A673 (cell line): ENCODE measurements around the gene DNAJC16. TPM values are rescaled to one million over a fixed set of nuclear protein-coding genes. Genes with fewer than 3 reads are reported as not detected.

Experiments used
- BruUV-seq: library from RNA; stranded (reverse); fragments of 400-500 nt; replicated peaks from 2 replicates; lab custom pipeline; 2021; lab: Mats Ljungman, UMichigan
- CTCF ChIA-PET: fragments of 300-600 bp; sonication (Branson Sonifier 250); formaldehyde crosslinking; loops from one replicate; lab custom pipeline; 2022; ENCODE audit warnings: antibody characterized with exemption; lab: Charles Lee
- POLR2A ChIA-PET: fragments of 300-600 bp; sonication (Branson Sonifier 250); formaldehyde crosslinking; loops from one replicate; lab custom pipeline; 2022; ENCODE audit warnings: antibody characterized with exemption; ENCODE audit not compliant: low non-redundant PET; lab: Charles Lee
- DNase-seq: peaks from one replicate; pipeline ENCODE4 v3.0.0-alpha.2; 2015; ENCODE audit warnings: low spot score
- H3K27ac ChIP-seq: fragments of 200-600 bp; sonication (generic); 2 replicates; pipeline ENCODE4 v1.5.1; 2016; ENCODE audit warnings: mixed run types, low read depth, mild to moderate bottlenecking, mixed read lengths, antibody characterized with exemption, low read length; ENCODE audit not compliant: poor library complexity, severe bottlenecking
- H3K27me3 ChIP-seq: fragments of 200-600 bp; sonication (generic); replicated peaks from 2 replicates; pipeline ENCODE4 v1.6.1; 2017; ENCODE audit warnings: mixed run types, low read depth, mild to moderate bottlenecking, mixed read lengths, antibody characterized with exemption, low read length; ENCODE audit not compliant: insufficient read depth, poor library complexity
- H3K36me3 ChIP-seq: fragments of 200-600 bp; sonication (generic); 2 replicates; pipeline ENCODE4 v1.6.1; 2016; ENCODE audit warnings: mixed run types, mild to moderate bottlenecking, mixed read lengths, antibody characterized with exemption, low read length; ENCODE audit not compliant: insufficient read depth, poor library complexity, severe bottlenecking
- H3K4me1 ChIP-seq: fragments of 200-600 bp; sonication (generic); 2 replicates; pipeline ENCODE4 v1.6.1; 2017; ENCODE audit warnings: mixed run types, mild to moderate bottlenecking, mixed read lengths, antibody characterized with exemption, low read length; ENCODE audit not compliant: insufficient read depth, poor library complexity, severe bottlenecking
- H3K4me3 ChIP-seq: fragments of 200-600 bp; sonication (generic); 2 replicates; pipeline ENCODE4 v1.5.1; 2016; ENCODE audit warnings: low read depth, mixed run types, mild to moderate bottlenecking, mixed read lengths, low read length; ENCODE audit not compliant: poor library complexity, severe bottlenecking
- H3K9me3 ChIP-seq: fragments of 200-600 bp; sonication (generic); 2 replicates; pipeline ENCODE4 v1.6.1; 2016; ENCODE audit warnings: mixed run types, low read depth, mild to moderate bottlenecking, mixed read lengths, antibody characterized with exemption, low read length; ENCODE audit not compliant: poor library complexity, severe bottlenecking
- CTCF ChIP-seq: fragments of 300-800, 200-600 bp; sonication (generic); conservative IDR thresholded peaks from 2 replicates; pipeline ENCODE4 v1.5.1; 2017; ENCODE audit warnings: low read depth, mild to moderate bottlenecking, antibody characterized with exemption, low read length, moderate library complexity, mixed read lengths
- EZH2 ChIP-seq: fragments of 200-600 bp; sonication (generic); IDR thresholded peaks from 2 replicates; pipeline ENCODE4 v1.6.1; 2017; ENCODE audit warnings: borderline replicate concordance, low read depth, mild to moderate bottlenecking, mixed read lengths, antibody characterized with exemption, low read length; ENCODE audit not compliant: poor library complexity, severe bottlenecking
- intact Hi-C: fragments of 100-400 bp; cut with micrococcal nuclease; formaldehyde crosslinking; loops from one replicate; pipeline ENCODE4 v1.10.0; 2022; ENCODE audit not compliant: unreplicated experiment
- total RNA-seq: library from RNA; stranded (reverse); gene quantifications from 2 replicates; pipeline ENCODE4 v1.2.3, GENCODE V29; 2021

DNAJC16 gene
- total RNA-seq, 1 experiment from 2014 or later = 17.1 TPM

- CTCF ChIA-PET = no interaction called here
- H3K9me3 ChIP-seq = no peaks in the 10 kb centered on the region
- peak overlapping the region; percentile 93 for H3K4me3 ChIP-seq
- peaks cover 14% of the 10 kb centered on the region for H3K4me1 ChIP-seq
- BruUV-seq = no TSS peak
- H3K36me3 ChIP-seq = no peaks in the 10 kb centered on the region
- peak overlapping the region; percentile 98 for H3K27ac ChIP-seq
- POLR2A ChIA-PET = interaction anchor here (0.7 kb wide), 1 partner anchor 556 kb away, joined by 16 read pairs; no protein-coding TSS in a partner anchor
- no peaks in the 10 kb centered on the region for H3K27me3 ChIP-seq
- intact Hi-C loops = no loop called here
- TF ChIP-seq EZH2 (no peak), CTCF (no peak)
- peak; percentile 98 for DNase-seq
Observed at GRCh38 chr1:15524283-15525049, 2.2 kb upstream of the DNAJC16 start.

- TF ChIP-seq CTCF (no peak), EZH2 (no peak)
- Histone ChIP-seq H3K9me3 (no peaks in the 10 kb centered on the region), H3K4me1 (peaks cover 14% of the 10 kb centered on the region), H3K27me3 (no peaks in the 10 kb centered on the region), H3K4me3 (peak overlapping the region; percentile 93), H3K36me3 (no peaks in the 10 kb centered on the region), H3K27ac (peak overlapping the region; percentile 4)
- DNase-seq = peak; percentile 14
- intact Hi-C loops = no loop called here
- ChIA-PET POLR2A (interaction anchor here (0.7 kb wide), 1 partner anchor 555 kb away, joined by 16 read pairs; no protein-coding TSS in a partner anchor), CTCF (no interaction called here)
- no TSS peak for BruUV-seq
Observed at GRCh38 chr1:15525050-15526020, 1.3 kb upstream of the DNAJC16 start.

- Histone ChIP-seq H3K4me3 (peak overlapping the region; percentile 93), H3K36me3 (no peaks in the 10 kb centered on the region), H3K9me3 (no peaks in the 10 kb centered on the region), H3K27ac (peak overlapping the region; percentile 4), H3K27me3 (no peaks in the 10 kb centered on the region), H3K4me1 (peaks cover 14% of the 10 kb centered on the region)
- intact Hi-C loops = no loop called here
- POLR2A ChIA-PET = interaction anchor here (0.6 kb wide), 1 partner anchor 437 kb away, joined by 4 read pairs; no protein-coding TSS in a partner anchor
- TF ChIP-seq CTCF (no peak), EZH2 (no peak)
- DNase-seq = no peak
- CTCF ChIA-PET = no interaction called here
- BruUV-seq = no TSS peak
Observed at GRCh38 chr1:15526021-15526489, 593 bp upstream of the DNAJC16 start.
